K562 treated with DMSO at 1 percent for 24 hours (cell line): ENCODE results near the gene ZRANB1. TPM values are rescaled to one million over a fixed set of nuclear protein-coding genes. Genes with fewer than 3 reads are reported as not detected.

ENCODE experiments used
- total RNA-seq: library from RNA; unstranded; fragments of 300-600 nt; gene quantifications from 2 replicates; pipeline ENCODE4 v1.2.3, GENCODE V29; 2022; ENCODE audit warnings: low read depth; ENCODE audit not compliant: insufficient read depth

ZRANB1 gene
- 0.63 and 0.64 TPM in 2 replicates for total RNA-seq

DNA sequence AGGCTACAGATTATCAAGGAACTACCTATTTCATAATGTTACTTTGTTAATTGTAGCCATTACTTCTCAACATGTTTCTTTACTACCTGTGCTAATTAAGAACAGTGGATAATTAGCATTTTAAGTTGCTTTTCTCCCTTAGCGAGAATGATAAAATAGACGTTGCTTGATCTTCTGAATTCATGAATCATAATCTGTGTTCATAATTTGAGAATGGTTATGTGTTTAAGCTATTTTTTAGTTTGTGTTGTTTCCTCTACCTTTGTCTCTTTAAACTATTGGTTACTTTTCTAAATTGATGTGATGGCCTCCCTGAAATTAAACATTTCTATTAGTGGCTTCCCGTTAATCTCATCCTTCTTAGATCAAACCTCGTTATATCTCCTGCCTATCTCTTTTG is at the start of gene ZRANB1:
Gene ZRANB1, plus strand, starts transcription at position 301 of the 400 bp plus-strand sequence. CDS start 371 bp downstream, outside the sequence.

Other genes starting within 250 kb of the ZRANB1 start
- gene FAM53B, start 197.7 kb upstream of the ZRANB1 start, total RNA-seq, result 15.3 TPM in 2 replicates
- gene EEF1AKMT2, start 150.2 kb upstream of the ZRANB1 start, total RNA-seq, result 6.2 and 9.1 TPM in 2 replicates
- gene ABRAXAS2, start 140.3 kb upstream of the ZRANB1 start, total RNA-seq, result 7.1 and 7.5 TPM in 2 replicates
- 1.0 TPM in 1 of 2 replicates, not detected in the other for gene CTBP2, start 218.4 kb downstream of the ZRANB1 start, total RNA-seq